Left hindlimb (tissue), 1 donor: ENCODE results near the gene SIRPB2.
A peak's percentile ranks its signal among the peaks of the same experiment; 100 is the strongest.

Experiments used
- DNase-seq: peaks from one replicate; pipeline ENCODE4 v3.0.0-alpha.2; 2018

SIRPB2 gene

GRCh38 chr20:1469925-1470571, 21.2 kb downstream of the SIRPB2 start:
- DNase-seq = peak; percentile 73

GRCh38 chr20:1469306-1469905, 21.8 kb downstream of the SIRPB2 start:
- no peak for DNase-seq

DNA sequence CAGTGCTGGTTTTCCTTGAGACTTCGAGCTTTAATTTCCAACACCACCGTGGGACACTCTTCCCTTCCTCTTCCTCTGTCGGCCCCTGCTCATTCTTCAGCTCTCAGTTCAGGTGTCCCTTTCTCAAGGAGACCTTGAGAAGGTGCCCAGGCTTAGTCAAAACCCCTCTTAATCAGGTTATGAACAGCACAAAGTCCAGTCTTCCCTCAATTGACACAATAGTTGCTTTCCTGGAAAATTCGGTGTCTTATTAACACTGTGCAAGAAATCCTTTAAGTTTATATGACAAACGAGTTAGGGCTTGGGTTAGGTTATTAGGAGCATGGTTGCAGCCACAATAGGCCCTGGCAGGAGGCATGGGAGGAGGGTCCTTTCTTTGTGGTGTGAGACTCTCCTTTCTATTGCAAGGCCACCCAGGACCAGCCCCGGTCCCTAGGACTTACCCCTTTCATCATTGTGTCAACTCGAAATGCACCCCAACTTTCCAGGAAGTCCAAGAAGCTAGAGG, 23.0 kb downstream of the SIRPB2 start:
- DNase-seq = no peak

DNA sequence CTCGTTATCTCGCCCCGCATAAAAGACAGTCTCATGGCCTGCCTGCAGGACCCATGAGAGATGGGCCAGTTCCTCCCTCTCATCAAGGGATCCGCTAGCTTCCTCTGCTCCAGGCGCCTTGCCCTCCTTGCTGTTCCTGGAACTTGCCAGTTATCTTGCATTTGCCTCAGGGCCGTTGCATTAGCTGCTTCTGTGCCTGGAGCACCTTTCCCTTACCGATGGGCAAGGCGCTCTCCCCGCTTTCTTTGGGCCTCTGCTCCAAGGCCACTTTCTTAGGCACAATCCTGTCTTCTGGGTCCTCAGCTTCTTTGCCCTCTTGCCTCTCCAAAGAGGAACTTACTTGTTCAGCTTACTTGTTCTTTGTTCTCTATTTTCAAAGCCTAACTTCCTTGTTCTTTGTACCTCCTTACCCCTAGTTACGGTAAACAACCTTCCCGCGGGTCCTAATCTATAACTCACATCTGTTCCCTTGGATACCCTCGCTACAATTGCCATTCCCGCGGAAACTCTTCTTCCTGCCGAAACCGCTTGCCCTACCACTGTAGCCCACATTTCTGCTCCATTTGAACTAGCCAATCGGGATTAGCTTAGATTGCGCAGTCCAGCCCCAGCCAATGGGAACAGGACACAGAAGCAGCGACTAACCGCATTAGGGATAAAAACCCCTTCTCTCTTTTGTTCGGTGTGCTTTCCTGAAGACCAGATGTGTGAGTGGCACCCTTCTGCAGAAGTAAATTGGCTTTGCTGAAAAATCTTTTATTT, 23.7 kb downstream of the SIRPB2 start:
- DNase-seq = no peak

- no peak for DNase-seq
Observed at GRCh38 chr20:1467082-1467354, 24.2 kb downstream of the SIRPB2 start.

GRCh38 chr20:1466211-1467081, 24.8 kb downstream of the SIRPB2 start, which contains the start of gene NSFL1C:
Gene NSFL1C, minus strand, starts transcription at chr20:1466849. Its CDS starts 25 bp downstream, at chr20:1466824.
- peak; percentile 96 for DNase-seq

GRCh38 chr20:1465470-1466210, 25.6 kb downstream of the SIRPB2 start:
- DNase-seq = no peak

GRCh38 chr20:1463971-1464570, 27.1 kb downstream of the SIRPB2 start:
- no peak for DNase-seq

GRCh38 chr20:1462834-1463233, 28.4 kb downstream of the SIRPB2 start:
- DNase-seq = no peak

DNA sequence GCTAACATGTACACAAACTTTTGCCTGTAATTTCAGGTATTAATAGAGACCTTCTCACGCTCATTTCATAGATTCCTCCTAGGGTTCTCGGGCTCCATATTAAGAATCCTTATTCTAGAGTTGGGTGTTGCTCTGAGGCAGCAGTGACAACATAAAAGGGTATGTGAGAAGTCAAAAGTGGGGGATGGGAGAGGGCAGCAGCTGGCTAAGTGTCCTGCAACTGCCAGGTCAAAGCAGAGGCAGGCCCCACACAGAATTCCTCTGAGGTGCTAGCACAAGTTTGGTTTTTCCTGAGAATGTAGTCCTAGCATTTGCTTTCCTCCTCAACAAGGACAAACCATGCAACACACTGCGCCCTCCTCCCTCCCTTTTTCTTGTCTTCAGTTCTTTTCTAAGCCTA, 29.2 kb downstream of the SIRPB2 start:
- no peak for DNase-seq

- no peak for DNase-seq
Observed at GRCh38 chr20:1460275-1460674, 30.9 kb downstream of the SIRPB2 start.

GRCh38 chr20:1457992-1458391, 33.2 kb downstream of the SIRPB2 start:
- no peak for DNase-seq

GRCh38 chr20:1456300-1456699, 34.9 kb downstream of the SIRPB2 start:
- DNase-seq = no peak

GRCh38 chr20:1450926-1451491, 40.2 kb downstream of the SIRPB2 start:
- DNase-seq = no peak

GRCh38 chr20:1449370-1449769, 41.9 kb downstream of the SIRPB2 start:
- DNase-seq = no peak

- no peak for DNase-seq
Observed at GRCh38 chr20:1448081-1448620, 43.1 kb downstream of the SIRPB2 start.

- DNase-seq = no peak
Observed at GRCh38 chr20:1446536-1446935, 44.7 kb downstream of the SIRPB2 start.

DNA sequence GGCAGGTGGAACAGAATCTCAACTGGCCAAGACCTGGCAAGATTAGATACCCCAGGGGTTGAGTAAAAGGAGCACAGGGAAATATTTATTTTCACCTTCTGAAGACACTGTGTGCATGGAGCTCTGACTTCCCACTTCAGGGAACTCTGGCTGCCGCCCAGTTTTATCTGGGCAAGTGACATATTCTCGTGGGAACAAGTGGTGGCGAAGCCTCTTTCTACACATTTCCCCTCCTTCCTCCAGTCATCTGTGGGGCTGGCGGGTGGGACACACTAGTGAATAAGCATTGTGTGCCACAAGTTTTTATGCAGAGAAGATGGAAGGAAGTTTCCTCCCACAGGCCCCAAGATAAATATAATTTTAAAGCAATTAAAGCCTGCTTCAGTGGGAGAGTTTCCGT, 48.1 kb downstream of the SIRPB2 start:
- no peak for DNase-seq

DNA sequence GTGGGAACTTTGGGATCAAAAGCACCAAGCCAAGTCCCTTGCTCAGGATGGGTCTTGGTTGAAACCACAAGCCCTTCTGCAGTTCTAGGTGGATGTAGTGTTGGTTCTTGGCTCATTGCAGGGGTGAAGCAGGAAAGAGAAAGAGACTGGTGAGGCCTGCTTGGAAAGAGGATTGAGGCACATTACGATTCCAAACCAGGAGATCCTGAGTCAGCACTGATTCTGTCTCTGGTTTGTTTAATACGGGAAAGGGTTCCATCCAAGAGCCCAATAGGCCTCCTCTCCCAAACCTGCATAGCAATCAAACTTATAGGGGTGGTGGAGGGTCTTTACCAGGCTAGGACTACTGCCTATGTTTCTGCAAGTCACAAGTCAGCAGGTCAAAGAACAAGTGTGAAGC, 48.9 kb downstream of the SIRPB2 start:
- DNase-seq = no peak

DNA sequence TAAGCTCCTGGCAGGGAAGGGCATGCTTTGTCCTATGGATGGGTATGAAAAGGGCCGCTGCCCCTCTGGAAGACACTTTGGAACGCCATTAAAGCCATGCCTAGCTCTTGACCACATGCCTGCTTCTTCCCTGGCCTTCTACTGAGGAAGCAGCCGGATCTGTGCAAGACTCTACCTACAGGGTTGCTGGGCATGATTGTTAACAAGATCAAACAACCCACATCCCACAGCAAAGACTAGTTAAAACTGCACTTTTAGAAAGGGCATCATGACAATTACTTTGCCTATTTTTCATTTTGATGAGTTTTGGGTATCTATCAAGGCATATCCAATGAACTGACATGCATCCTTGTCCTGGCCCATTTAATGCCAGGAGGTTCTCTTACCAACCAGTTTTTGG, 50.1 kb downstream of the SIRPB2 start:
- DNase-seq = no peak

- no peak for DNase-seq
Observed at GRCh38 chr20:1440024-1440423, 51.2 kb downstream of the SIRPB2 start.
